ENCODE results near the gene TNS4. TPM values are rescaled to one million over a fixed set of nuclear protein-coding genes. Genes with fewer than 3 reads are reported as not detected.

TNS4 gene
- total RNA-seq, 1 donor from 2014 or later = 0.16 TPM

GRCh38 chr17:40458851-40459482 lies 42.5 kb downstream of the TNS4 start:
- DNase-seq (ENCODE audit: low spot score) = no peak

DNA sequence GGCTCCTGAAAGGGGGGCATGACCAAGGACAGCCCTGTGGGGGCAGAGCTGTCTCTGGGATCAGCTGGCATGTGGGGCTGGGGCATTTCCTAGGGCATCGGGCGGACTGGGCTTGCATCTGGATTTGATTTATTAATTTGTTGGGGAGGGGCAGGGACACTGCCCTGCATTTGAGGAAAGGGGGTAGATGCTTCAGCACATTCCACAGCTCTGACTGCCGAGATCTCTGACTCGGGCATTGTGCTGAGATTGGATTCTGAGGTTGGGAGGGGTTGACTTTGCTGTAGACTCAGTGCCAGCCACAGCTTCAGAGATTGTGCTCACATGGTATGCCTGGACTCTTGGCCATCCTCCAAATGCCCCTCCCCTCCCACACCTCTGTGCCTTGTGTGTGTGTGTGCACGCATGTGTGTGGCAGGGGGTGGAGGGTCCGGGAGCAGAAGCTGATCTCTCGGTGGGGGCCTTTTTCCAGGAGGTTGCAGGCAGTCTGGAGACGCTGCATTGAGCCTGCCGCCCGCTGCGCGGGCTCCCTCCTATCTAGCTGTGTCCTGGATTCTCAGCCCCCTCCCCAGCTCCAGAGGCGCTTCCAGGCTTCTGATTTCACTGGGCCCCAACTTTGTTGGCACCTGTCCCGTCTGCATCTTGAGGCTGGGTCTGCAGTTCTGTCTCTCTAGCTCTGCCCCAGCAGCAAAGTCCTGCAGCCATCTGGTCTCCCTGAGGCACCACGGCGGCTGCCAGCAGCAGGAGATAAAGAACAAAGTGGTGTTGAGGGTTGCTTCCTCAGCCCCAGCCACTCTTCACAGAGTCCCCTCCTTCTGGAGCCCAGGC lies 43.2 kb downstream of the TNS4 start:
- DNase-seq (ENCODE audit: low spot score) = no peak

DNA sequence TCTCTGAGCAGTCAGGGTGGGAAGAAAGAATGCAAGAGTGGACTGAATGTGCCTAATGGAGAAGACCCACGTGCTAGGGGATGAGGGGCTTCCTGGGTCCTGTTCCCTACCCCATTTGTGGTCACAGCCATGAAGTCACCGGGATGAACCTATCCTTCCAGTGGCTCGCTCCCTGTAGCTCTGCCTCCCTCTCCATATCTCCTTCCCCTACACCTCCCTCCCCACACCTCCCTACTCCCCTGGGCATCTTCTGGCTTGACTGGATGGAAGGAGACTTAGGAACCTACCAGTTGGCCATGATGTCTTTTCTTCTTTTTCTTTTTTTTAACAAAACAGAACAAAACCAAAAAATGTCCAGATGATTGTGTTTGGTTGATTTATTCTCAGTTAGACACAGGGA lies 44.1 kb downstream of the TNS4 start:
- DNase-seq (ENCODE audit: low spot score) = no peak

- no peak for DNase-seq (ENCODE audit: low spot score)
These were observed 44.9 kb downstream of the TNS4 start for GRCh38 chr17:40456396-40456951.

DNA sequence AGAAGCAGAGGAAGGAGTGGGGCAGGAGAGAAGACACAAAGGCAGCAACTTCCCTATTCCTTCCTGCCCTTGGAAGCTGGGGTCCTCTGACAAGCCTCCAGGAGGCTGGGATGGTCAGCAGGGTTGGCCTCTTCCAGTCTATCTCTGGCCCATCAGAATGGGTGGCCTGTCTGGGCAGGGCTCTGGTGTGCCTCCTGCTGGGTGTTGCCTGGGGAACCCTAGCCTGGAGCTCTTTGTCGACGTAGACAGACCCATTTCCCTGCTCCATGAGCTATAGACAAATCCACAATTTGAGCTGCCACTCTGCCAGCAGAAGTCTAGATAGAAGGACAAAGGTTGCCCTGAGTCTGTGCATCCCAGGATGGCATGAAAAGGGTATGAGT lies 46.8 kb downstream of the TNS4 start:
- DNase-seq (ENCODE audit: low spot score) = no peak

DNA sequence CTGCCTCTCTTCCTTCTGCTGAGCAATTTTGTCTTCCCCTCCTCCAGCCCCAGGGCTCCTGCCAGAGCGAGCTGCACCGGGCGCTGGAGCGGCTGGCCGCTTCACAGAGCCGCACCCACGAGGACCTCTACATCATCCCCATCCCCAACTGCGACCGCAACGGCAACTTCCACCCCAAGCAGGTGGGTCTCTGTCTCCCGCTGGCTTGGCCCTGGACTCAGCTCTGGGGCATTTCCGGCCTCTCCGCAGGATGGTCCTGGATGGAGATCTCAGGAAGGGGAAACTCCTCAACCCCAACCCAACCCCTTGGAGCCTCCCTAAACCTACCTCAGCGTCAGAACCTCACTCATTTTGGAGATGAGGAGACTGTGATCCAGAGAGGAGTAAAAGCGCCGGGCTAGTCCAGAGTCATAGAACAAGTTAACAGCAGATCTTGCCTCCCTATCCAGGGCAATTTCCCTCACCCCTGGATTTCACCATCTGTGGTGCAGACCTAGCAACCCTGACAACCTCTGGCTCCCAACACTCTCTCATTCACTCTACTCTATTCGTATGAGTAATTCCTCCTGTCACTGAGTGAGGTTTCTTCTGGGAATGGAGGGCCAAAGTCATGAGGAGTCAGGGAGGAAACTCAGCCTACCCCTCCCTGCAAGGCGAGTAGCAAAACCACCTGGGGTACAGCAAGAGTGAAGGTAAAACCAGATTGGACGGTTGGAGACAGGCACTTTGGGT lies 47.4 kb downstream of the TNS4 start:
- DNase-seq (ENCODE audit: low spot score) = no peak

DNA sequence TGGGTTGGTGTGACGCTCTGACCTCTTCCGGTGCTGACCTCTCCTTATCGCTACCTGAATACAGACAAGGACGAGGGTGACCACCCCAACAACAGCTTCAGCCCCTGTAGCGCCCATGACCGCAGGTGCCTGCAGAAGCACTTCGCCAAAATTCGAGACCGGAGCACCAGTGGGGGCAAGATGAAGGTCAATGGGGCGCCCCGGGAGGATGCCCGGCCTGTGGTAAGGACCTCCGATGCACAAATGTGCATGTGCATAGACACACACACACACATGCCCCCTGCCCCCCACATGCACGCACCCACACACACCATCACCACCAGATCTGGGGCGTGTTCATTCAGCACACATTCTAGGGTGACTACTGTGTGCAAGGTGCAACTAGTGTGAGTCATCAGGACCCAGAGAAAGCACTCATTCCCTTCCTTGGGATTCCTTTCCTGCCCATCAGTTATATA lies 48.5 kb downstream of the TNS4 start:
- DNase-seq (ENCODE audit: low spot score) = no peak

DNA sequence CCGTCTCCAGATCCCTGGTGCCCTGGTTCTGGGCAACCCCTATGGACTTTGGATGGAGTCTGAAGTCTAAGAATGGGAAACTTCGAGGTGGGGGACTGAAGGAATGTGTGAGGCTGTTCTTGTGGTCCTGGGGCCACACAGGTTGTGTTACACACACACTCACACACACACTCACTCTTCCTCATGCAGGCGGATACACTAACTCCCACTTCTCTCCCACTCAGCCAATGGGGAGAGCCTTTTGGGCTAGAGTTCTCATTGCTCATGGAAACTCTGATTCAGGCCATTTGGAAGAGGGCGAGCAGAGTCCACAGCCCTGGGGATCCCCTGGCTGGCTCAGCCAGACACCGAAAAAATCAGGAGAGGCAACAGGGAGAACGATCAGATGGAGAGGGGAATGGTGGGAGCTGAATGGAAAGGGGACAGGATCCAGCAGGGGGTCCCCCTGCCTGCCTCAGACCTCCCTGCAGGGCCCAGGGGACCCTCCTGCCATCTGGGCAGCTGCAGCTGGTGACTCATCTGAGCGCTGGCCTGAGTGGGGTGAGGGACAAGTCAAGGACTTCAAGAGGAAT lies 49.1 kb downstream of the TNS4 start:
- DNase-seq (ENCODE audit: low spot score) = no peak

DNA sequence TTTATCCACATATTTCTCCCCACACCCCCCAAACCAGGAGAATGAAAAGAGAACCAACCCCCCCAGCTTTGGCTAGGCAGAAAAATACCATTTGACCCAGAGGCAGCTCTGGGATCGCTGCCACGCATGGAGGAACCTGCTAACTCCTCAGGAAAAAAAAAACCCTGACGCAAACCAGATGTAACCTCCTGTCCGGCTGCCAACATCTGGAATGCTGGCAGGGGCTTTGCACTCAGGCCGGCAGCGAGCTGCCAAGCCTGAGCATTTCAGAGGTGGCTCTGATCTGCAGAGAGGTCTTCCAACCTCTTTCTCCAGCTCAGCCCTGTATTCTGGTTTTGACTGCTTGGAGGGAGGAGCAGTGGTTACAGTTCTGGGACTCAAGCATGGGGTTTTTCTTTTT lies 50.0 kb downstream of the TNS4 start:
- no peak for DNase-seq (ENCODE audit: low spot score)

- no peak for DNase-seq (ENCODE audit: low spot score)
These were observed 51.2 kb downstream of the TNS4 start for GRCh38 chr17:40450175-40450574.

DNA sequence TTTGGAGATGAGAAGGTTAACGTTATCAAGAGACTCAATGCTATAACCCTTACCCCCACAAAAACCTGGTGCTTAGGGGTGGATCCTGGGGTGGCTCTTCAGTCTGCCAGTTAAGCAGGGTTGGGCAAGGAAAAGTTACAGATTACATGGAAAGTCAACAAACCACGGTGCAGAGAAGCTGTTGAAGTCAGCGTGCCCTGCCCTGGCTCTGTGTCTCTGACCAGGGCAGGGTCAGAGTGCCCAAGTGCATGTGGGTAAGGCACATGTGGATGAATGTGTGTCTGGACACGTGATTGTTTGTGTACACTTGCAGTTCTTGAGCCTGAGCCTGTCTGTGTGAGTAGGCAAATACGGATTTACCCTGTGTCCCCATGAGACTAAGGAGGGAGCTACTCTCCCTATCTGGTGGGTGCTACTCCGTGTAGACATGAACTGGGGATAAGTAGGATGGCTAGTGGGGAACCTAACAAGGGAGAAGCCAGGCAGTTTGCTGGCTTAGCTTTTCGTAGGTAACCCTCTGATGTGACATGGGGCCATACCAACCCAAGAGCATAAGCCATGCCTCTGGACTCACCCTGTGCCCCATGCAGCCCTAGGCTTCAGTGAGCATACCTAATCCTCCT lies 52.7 kb downstream of the TNS4 start:
- no peak for DNase-seq (ENCODE audit: low spot score)

- no peak for DNase-seq (ENCODE audit: low spot score)
These were observed 53.2 kb downstream of the TNS4 start for GRCh38 chr17:40448213-40448638.

- no peak for DNase-seq (ENCODE audit: low spot score)
These were observed 53.6 kb downstream of the TNS4 start for GRCh38 chr17:40447806-40448205.

DNA sequence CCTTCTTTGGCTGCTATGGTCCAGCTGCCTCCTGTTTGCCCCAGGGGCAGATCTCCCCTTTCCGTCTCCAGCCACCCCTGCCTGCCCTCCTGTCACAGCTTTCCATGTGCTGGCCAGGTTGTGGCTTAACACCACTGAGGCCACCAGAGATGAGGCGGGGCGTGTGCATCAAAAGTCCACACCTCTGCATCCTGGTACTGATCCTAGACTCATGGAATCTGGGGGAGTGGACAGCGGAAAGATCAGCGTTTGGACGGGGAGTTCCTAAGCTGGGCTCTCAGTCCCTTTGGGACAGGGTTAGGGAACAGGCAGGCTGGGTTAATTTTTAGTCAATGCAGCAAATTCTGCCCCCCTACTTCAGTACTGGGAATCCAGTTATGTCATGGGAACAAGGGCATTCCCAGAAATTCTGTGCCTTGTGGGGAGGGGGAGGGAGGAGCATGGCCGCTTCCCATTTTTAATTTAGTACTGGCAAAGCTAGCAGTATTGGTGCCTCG lies 54.2 kb downstream of the TNS4 start:
- no peak for DNase-seq (ENCODE audit: low spot score)

DNA sequence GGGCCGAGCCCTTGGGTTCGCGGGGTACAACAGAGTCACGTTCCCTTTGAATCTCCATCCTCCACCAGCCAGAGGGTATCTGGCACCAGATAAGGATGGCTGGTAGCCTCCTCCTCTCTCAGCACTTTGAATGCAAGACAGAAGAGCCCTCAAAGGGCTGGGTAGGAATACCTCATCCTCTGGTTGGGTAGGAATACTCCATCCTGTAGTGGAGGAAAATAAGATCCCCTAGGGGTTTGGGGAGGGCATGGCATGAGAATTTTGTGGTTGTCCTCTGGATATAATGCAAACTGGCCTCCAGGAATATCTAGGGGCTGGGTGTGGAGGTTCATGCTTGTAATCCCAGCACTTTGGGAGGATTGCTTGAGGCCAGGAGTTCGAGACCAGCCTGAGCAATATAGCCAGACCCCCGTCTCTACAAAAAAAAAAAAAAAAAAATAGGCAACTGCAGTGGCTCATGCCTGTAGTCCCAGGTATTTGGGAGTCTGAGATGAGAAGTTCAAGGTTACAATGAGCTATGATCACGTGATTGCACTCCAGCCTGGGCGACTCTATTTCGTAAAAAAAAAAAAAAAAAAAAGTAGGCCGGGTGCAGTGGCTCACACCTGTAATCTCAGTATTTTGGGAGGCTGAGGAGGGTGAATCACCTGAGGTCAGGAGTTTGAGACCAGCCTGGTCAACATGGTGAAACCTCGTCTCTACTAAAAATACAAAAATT lies 55.5 kb downstream of the TNS4 start:
- DNase-seq (ENCODE audit: low spot score) = no peak

DNA sequence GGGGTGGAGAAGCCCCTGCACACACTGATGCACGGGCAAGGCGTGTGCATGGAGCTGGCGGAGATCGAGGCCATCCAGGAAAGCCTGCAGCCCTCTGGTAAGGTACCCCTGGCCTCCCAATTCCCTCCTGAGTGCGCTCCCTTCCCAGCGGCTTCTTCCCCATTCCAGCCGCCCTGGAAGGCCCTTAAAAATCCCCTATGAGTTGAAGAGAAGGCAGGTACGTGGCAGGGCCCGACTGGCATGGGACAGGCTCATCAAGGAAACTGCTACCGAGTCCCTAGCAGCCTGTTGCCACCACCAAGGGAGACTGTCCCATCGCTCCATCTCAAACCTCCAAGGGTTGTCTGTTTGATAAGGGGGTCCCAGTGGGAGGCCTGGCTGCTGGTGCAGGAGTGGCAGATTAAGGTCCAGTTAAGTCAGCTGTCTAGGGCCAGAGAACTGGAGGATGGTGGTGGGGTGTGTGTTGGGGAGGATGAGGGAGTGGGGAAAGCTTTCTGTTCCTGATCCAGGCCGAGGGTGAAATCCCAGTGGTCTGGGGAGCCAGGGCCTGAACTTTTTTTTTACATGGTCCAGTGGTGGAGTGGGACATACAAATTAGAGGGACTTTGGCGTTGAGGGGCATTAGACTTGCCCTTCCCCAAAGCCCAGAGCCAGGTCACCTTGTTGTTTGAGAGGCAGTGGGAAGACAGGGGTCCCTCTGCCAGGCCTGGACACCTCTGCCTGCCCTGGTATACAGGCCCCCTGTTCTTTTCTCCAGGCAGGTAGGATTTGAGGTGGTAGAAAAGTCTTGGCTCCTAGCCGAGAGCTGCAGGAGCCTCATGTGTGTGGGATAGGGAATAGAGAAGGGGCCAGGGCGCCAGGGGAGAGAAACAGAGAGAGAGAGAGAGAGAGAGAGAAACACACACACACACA lies 57.2 kb downstream of the TNS4 start:
- DNase-seq (ENCODE audit: low spot score) = no peak

DNA sequence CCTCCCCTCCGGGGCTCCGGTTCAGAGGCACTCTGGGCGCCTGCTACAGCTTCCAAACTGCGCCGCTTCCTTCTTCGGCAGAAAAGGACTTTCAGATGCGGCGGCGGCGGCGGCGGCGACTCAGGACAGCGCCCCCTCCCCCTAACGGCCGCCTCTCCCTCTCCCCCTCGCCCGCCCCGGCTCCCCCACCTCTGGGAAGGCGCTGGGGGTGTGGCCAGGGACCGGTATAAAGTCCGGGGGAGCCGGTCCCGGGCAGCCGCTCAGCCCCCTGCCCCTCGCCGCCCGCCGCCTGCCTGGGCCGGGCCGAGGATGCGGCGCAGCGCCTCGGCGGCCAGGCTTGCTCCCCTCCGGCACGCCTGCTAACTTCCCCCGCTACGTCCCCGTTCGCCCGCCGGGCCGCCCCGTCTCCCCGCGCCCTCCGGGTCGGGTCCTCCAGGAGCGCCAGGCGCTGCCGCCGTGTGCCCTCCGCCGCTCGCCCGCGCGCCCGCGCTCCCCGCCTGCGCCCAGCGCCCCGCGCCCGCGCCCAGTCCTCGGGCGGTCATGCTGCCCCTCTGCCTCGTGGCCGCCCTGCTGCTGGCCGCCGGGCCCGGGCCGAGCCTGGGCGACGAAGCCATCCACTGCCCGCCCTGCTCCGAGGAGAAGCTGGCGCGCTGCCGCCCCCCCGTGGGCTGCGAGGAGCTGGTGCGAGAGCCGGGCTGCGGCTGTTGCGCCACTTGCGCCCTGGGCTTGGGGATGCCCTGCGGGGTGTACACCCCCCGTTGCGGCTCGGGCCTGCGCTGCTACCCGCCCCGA lies 58.0 kb downstream of the TNS4 start, which contains the start of gene IGFBP4:
Gene IGFBP4 (plus strand): TSS at position 255 of the 792 bp plus-strand sequence. CDS start 286 bp downstream, at position 541.
- no peak for DNase-seq (ENCODE audit: low spot score)

Data from mesenteric fat pad (tissue), 1 donor.